Measurements from ENCODE around the gene HPCAL1. TPM values are rescaled to one million over a fixed set of nuclear protein-coding genes. Genes with fewer than 3 reads are reported as not detected.

HPCAL1 gene
- total RNA-seq, 2 donors from 2014 or later: 22.5 to 203 TPM

DNA sequence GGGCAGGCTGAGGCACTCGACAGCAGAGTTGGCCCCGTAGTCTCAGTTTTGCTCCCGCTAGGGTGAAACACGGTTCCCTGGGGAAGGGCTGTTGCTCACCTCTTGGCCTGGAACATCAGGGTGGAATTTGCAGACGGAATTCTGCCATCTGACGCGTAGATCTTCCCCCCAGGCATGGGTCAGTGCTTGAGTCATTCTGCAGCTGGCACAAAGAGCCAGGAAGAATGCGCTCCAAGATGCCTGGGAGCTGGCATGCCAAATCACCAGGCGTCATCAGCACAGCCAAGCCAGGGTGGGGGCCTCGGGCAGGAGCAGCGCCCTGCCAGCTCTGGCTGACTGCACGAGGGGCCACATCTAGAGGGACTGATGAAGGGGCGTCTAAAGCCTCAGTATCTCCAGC is 102.7 kb downstream of the HPCAL1 start:
- no peak overlapping the region for H3K4me3 ChIP-seq
- H3K9me3 ChIP-seq: no peaks in the 10 kb centered on the region
- H3K36me3 ChIP-seq: no peaks in the 10 kb centered on the region
- H3K27me3 ChIP-seq (replicated peaks; ENCODE audit: insufficient read depth): no peaks in the 10 kb centered on the region
- H3K4me1 ChIP-seq (replicated peaks): peaks cover 2% of the 10 kb centered on the region
- 42% methylated on average over 13 of the region's 13 CpGs for WGBS
- TF ChIP-seq POLR2AphosphoS5 (IDR thresholded peaks at IDR 0.05) (peak; percentile 68), POLR2A (IDR thresholded peaks at IDR 0.05) (no peak)
- H3K27ac ChIP-seq: peak overlapping the region; percentile 45 to 63
- intact Hi-C loops (cut with DNase I): loop anchor here (5.0 kb wide), 4 partner anchors 63 to 283 kb away; partner anchors contain the start of genes HPCAL1 and RRM2
- DNase-seq (ENCODE audit: low spot score): peak; percentile 75

DNA sequence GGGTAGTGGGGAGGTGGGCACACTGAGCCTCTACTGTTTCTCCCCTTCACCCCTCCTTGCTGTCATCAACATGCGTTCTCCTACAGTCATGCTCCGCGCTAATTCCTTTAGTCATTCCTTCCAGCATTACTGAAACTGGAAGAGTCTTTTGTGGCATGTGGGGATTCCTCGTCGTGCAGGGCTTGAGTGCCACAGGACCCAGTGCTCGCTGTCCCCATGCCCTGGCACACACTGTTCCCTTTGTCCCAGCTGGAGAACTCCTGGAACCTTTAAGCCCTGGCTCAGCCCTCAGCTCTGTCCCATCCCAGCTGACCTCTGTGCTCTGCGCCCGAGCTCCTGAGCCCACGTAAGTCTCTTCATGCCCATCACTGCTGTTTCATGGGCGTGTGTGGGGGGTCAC is 103.3 kb downstream of the HPCAL1 start:
- TF ChIP-seq POLR2A (IDR thresholded peaks at IDR 0.05): no peak
- TF ChIP-seq POLR2AphosphoS5 (IDR thresholded peaks at IDR 0.05): no peak
- TF ChIP-seq, protein P1, sequence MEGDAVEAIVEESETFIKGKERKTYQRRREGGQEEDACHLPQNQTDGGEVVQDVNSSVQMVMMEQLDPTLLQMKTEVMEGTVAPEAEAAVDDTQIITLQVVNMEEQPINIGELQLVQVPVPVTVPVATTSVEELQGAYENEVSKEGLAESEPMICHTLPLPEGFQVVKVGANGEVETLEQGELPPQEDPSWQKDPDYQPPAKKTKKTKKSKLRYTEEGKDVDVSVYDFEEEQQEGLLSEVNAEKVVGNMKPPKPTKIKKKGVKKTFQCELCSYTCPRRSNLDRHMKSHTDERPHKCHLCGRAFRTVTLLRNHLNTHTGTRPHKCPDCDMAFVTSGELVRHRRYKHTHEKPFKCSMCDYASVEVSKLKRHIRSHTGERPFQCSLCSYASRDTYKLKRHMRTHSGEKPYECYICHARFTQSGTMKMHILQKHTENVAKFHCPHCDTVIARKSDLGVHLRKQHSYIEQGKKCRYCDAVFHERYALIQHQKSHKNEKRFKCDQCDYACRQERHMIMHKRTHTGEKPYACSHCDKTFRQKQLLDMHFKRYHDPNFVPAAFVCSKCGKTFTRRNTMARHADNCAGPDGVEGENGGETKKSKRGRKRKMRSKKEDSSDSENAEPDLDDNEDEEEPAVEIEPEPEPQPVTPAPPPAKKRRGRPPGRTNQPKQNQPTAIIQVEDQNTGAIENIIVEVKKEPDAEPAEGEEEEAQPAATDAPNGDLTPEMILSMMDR (IDR thresholded peaks at IDR 0.05): no peak
- Histone ChIP-seq H3K36me3 (no peaks in the 10 kb centered on the region), H3K4me3 (no peak overlapping the region), H3K9me3 (no peaks in the 10 kb centered on the region), H3K4me1 (replicated peaks) (peaks cover 2% of the 10 kb centered on the region), H3K27me3 (replicated peaks; ENCODE audit: insufficient read depth) (no peaks in the 10 kb centered on the region), H3K27ac (no peak overlapping the region)
- 73% methylated on average over 10 of the region's 10 CpGs for WGBS
- intact Hi-C loops (cut with DNase I): loop anchor here (5.0 kb wide), 4 partner anchors 64 to 284 kb away; partner anchors contain the start of genes HPCAL1 and RRM2
- DNase-seq (ENCODE audit: low spot score): no peak

DNA sequence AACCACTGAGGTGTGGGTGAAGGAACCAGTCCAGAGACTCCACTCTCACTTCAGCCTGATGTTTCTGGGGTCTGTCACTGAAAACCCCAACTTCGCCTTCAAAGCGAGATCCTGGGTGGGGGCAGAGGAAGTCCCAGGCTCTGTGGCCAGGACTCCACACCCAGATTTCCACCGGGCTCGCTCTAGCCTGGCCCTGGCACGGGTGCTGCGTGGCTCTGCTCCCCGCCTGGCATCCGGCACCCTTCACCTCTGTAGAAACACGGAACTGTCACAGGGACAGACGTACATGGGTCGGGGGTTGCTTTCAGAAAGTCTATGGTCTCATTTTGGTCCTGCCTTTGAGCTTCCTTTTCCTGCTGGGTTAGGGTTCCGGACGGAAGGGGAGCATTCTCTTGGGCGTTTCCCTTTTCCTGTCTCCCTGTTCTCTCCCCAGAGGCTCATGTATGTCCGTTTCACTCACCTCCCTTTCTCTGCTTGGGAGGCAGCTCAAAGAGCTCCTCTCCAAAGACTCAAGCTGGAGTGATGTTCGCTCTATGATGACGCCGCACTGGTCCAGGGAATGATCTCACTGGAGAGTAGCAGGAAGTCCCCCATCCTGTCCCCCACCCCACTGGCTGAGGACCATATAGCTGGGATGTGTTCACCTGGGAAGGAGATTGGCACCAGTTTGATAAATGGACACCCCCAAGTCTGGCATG is 103.9 kb downstream of the HPCAL1 start:
- H3K4me1 ChIP-seq (replicated peaks): peaks cover 2% of the 10 kb centered on the region
- WGBS: 75% methylated on average over 18 of the region's 18 CpGs

DNA sequence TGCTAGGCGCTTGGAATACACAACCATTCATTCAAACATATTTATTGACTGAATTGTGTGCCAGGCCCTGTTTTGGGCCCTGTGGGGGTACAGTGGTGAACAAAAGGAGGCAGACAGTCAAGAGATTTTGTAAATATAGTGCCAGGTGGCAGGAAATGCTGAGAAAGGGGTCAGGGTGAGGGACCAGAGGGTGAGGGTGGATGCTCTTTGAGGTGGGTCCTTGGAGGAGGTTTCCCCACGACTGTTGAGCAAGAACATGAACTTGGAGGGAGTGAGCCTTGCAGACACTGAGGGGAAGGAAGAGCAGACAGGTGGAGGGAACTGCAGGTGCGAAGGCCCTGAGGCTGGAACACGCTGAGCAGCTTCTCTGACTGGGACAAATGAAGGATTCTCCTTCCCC is 104.7 kb downstream of the HPCAL1 start:
- Histone ChIP-seq H3K36me3 (no peaks in the 10 kb centered on the region), H3K4me1 (replicated peaks) (peaks cover 2% of the 10 kb centered on the region), H3K27me3 (replicated peaks; ENCODE audit: insufficient read depth) (no peaks in the 10 kb centered on the region), H3K9me3 (no peaks in the 10 kb centered on the region), H3K27ac (no peak overlapping the region), H3K4me3 (no peak overlapping the region)
- TF ChIP-seq POLR2AphosphoS5 (IDR thresholded peaks at IDR 0.05): no peak
- TF ChIP-seq, protein P1 (IDR thresholded peaks at IDR 0.05): no peak
- TF ChIP-seq POLR2A (IDR thresholded peaks at IDR 0.05): no peak
- intact Hi-C loops (cut with DNase I): loop anchor here (5.0 kb wide), 4 partner anchors 65 to 285 kb away; partner anchors contain the start of genes HPCAL1 and RRM2
- DNase-seq (ENCODE audit: low spot score): no peak
- 81% methylated on average over 4 of the region's 4 CpGs for WGBS

More for the DNA sequence above, 103.9 kb downstream of the HPCAL1 start:
- Histone ChIP-seq H3K4me3 (no peak overlapping the region), H3K36me3 (no peaks in the 10 kb centered on the region), H3K27me3 (replicated peaks; ENCODE audit: insufficient read depth) (no peaks in the 10 kb centered on the region), H3K9me3 (no peaks in the 10 kb centered on the region), H3K27ac (no peak overlapping the region)
- intact Hi-C loops (cut with DNase I): loop anchor here (5.0 kb wide), 4 partner anchors 64 to 284 kb away; partner anchors contain the start of genes HPCAL1 and RRM2
- TF ChIP-seq POLR2A (IDR thresholded peaks at IDR 0.05): no peak
- no peak for TF ChIP-seq POLR2AphosphoS5 (IDR thresholded peaks at IDR 0.05)
- TF ChIP-seq, protein P1 (IDR thresholded peaks at IDR 0.05): no peak
- no peak for DNase-seq (ENCODE audit: low spot score)

DNA sequence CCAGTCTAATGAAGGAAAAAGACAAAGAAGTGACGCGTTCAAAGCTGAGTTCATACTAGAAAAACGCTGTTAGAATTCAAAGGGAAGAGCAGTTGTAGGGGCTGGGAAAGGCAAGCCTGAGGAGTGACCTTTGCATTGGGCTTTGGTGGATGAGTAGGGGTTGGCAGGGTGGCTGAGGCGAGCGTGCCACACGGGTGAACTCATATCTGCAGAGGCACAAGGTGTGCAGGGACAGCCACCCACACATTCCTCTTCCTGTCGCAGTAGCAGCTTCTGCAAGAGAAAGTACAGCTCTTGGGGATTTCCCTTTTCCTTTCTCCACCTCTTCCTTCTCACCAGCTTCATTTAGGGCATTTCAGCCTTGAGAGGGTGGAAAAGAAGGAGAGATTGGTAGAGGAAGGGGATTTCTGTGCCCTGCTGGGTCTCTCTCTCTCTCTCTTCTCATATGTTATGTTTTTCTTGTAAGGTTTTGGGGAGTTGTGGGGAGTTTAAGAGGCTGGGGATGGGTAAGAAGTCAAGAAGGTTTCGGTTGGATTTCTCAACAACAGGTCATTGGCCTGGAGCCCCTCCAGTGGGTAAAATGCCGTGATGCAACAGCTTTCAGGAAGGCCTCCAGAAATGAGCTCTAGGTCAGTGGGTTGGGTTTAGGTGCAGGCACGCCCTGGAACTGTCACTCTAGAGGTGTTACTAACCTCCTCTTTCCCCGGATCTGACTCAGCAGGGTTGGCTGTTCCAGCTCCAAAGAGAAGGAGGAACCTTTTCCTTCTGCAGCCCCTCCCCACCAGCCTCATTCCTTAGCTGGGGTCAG is 105.3 kb downstream of the HPCAL1 start:
- H3K4me3 ChIP-seq: no peak overlapping the region
- H3K36me3 ChIP-seq: no peaks in the 10 kb centered on the region
- DNase-seq (ENCODE audit: low spot score): peak; percentile 70
- H3K27me3 ChIP-seq (replicated peaks; ENCODE audit: insufficient read depth): no peaks in the 10 kb centered on the region
- peak; percentile 70 for TF ChIP-seq POLR2AphosphoS5 (IDR thresholded peaks at IDR 0.05)
- TF ChIP-seq, protein P1 (IDR thresholded peaks at IDR 0.05): peak in 1 of 4 experiments; percentile 3
- TF ChIP-seq POLR2A (IDR thresholded peaks at IDR 0.05): no peak
- H3K9me3 ChIP-seq: no peaks in the 10 kb centered on the region
- H3K4me1 ChIP-seq (replicated peaks): peaks cover 2% of the 10 kb centered on the region
- 52% methylated on average over 11 of the region's 11 CpGs for WGBS
- peak overlapping the region; percentile 38 to 47 for H3K27ac ChIP-seq
- intact Hi-C loops (cut with DNase I): loop anchor here (5.0 kb wide), 4 partner anchors 66 to 286 kb away; partner anchors contain the start of genes HPCAL1 and RRM2

Measured in prostate gland (tissue), 2 donors.